ENCODE data around the gene TMOD1. TPM values are rescaled to one million over a fixed set of nuclear protein-coding genes. Genes with fewer than 3 reads are reported as not detected.

TMOD1 gene
- total and polyA plus RNA-seq, 2 donors (not counting 1 experiment from before 2014, with no cell fraction given) = 0.98 to 4.0 TPM

- no peak overlapping the region for H3K4me3 ChIP-seq (replicated peaks in 1 of 4; ENCODE audit: control extremely low read depth in 1 of 4, insufficient read depth in 1 of 4, low read depth in 3 of 4, low read length in 4 of 4)
- TF ChIP-seq CTCF (conservative IDR thresholded peaks at IDR 0.05 in 1 of 2, IDR thresholded peaks at IDR 0.05 in 1 of 2; ENCODE audit: low read depth in 1 of 2, low read length in 2 of 2) (no peak), EZH2 (IDR thresholded peaks at IDR 0.05; ENCODE audit: low read length, missing control alignments) (no peak)
- peak in 1 of 2 donors; percentile 9 for DNase-seq (ENCODE audit: low read depth in 2 of 2)
- H3K4me2 ChIP-seq (ENCODE audit: extremely low read depth, insufficient read depth, low read length) = no peak overlapping the region
- H3K79me2 ChIP-seq (ENCODE audit: control insufficient read depth, insufficient read depth, low read length) = no peaks in the 10 kb centered on the region
- H3K27ac ChIP-seq (ENCODE audit: insufficient read depth, low read length) = no peak overlapping the region
- H4K20me1 ChIP-seq (ENCODE audit: control insufficient read depth, extremely low read depth, insufficient read depth, low read length) = no peaks in the 10 kb centered on the region
- H3K9me3 ChIP-seq (ENCODE audit: control insufficient read depth, insufficient read depth, low read depth, low read length) = no peaks in the 10 kb centered on the region
- no peak overlapping the region for H3K9ac ChIP-seq (ENCODE audit: insufficient read depth, low read length)
- no peak overlapping the region for H2AFZ ChIP-seq (ENCODE audit: low read length)
- no peaks in the 10 kb centered on the region for H3K36me3 ChIP-seq (ENCODE audit: control insufficient read depth, insufficient read depth, low read length)
- H3K27me3 ChIP-seq (ENCODE audit: control insufficient read depth, insufficient read depth, low read length) = no peaks in the 10 kb centered on the region
- peaks cover 3% of the 10 kb centered on the region for H3K4me1 ChIP-seq (ENCODE audit: control insufficient read depth, extremely low read depth, insufficient read depth, low read length)
These were observed 62.1 kb downstream of the TMOD1 start for GRCh38 chr9:97563458-97564135.

- DNase-seq (ENCODE audit: low read depth in 2 of 2) = peak; percentile 55 to 79
- H4K20me1 ChIP-seq (ENCODE audit: control insufficient read depth, extremely low read depth, insufficient read depth, low read length) = no peaks in the 10 kb centered on the region
- no peak overlapping the region for H3K4me2 ChIP-seq (ENCODE audit: extremely low read depth, insufficient read depth, low read length)
- H3K4me3 ChIP-seq (replicated peaks in 1 of 4; ENCODE audit: control extremely low read depth in 1 of 4, insufficient read depth in 1 of 4, low read depth in 3 of 4, low read length in 4 of 4) = no peak overlapping the region
- H2AFZ ChIP-seq (ENCODE audit: low read length) = no peak overlapping the region
- H3K9me3 ChIP-seq (ENCODE audit: control insufficient read depth, insufficient read depth, low read depth, low read length) = no peaks in the 10 kb centered on the region
- H3K27me3 ChIP-seq (ENCODE audit: control insufficient read depth, insufficient read depth, low read length) = no peaks in the 10 kb centered on the region
- peaks cover 3% of the 10 kb centered on the region for H3K4me1 ChIP-seq (ENCODE audit: control insufficient read depth, extremely low read depth, insufficient read depth, low read length)
- no peak for TF ChIP-seq CTCF (conservative IDR thresholded peaks at IDR 0.05 in 1 of 2, IDR thresholded peaks at IDR 0.05 in 1 of 2; ENCODE audit: low read depth in 1 of 2, low read length in 2 of 2)
- no peak for TF ChIP-seq EZH2 (IDR thresholded peaks at IDR 0.05; ENCODE audit: low read length, missing control alignments)
- no peak overlapping the region for H3K9ac ChIP-seq (ENCODE audit: insufficient read depth, low read length)
- no peak overlapping the region for H3K27ac ChIP-seq (ENCODE audit: insufficient read depth, low read length)
- no peaks in the 10 kb centered on the region for H3K79me2 ChIP-seq (ENCODE audit: control insufficient read depth, insufficient read depth, low read length)
- no peaks in the 10 kb centered on the region for H3K36me3 ChIP-seq (ENCODE audit: control insufficient read depth, insufficient read depth, low read length)
These were observed 63.1 kb downstream of the TMOD1 start for GRCh38 chr9:97564291-97565175.

- no peaks in the 10 kb centered on the region for H3K27me3 ChIP-seq (ENCODE audit: control insufficient read depth, insufficient read depth, low read length)
- peaks cover 3% of the 10 kb centered on the region for H3K4me1 ChIP-seq (ENCODE audit: control insufficient read depth, extremely low read depth, insufficient read depth, low read length)
- H3K36me3 ChIP-seq (ENCODE audit: control insufficient read depth, insufficient read depth, low read length) = no peaks in the 10 kb centered on the region
- no peaks in the 10 kb centered on the region for H4K20me1 ChIP-seq (ENCODE audit: control insufficient read depth, extremely low read depth, insufficient read depth, low read length)
- H3K79me2 ChIP-seq (ENCODE audit: control insufficient read depth, insufficient read depth, low read length) = no peaks in the 10 kb centered on the region
- H3K9me3 ChIP-seq (ENCODE audit: control insufficient read depth, insufficient read depth, low read depth, low read length) = no peaks in the 10 kb centered on the region
- no peak for TF ChIP-seq EZH2 (IDR thresholded peaks at IDR 0.05; ENCODE audit: low read length, missing control alignments)
- no peak for TF ChIP-seq CTCF (conservative IDR thresholded peaks at IDR 0.05 in 1 of 2, IDR thresholded peaks at IDR 0.05 in 1 of 2; ENCODE audit: low read depth in 1 of 2, low read length in 2 of 2)
- no peak overlapping the region for H3K9ac ChIP-seq (ENCODE audit: insufficient read depth, low read length)
- H3K4me2 ChIP-seq (ENCODE audit: extremely low read depth, insufficient read depth, low read length) = no peak overlapping the region
- H3K4me3 ChIP-seq (replicated peaks in 1 of 4; ENCODE audit: control extremely low read depth in 1 of 4, insufficient read depth in 1 of 4, low read depth in 3 of 4, low read length in 4 of 4) = no peak overlapping the region
- no peak overlapping the region for H2AFZ ChIP-seq (ENCODE audit: low read length)
- no peak for DNase-seq (ENCODE audit: low read depth in 2 of 2)
- no peak overlapping the region for H3K27ac ChIP-seq (ENCODE audit: insufficient read depth, low read length)
These were observed 63.8 kb downstream of the TMOD1 start for GRCh38 chr9:97565262-97565661.

Measured in fibroblast of lung (primary cell).